Hindlimb muscle (tissue), 1 donor: ENCODE data around the gene CDC42EP2. TPM values are rescaled to one million over a fixed set of nuclear protein-coding genes. Genes with fewer than 3 reads are reported as not detected.

Experiments used
- DNase-seq: peaks from one replicate; pipeline ENCODE4 v3.0.0-alpha.2; 2013
- polyA plus RNA-seq: library from polyadenylated mRNA; unstranded; fragments of 120-200 nt; gene quantifications from one replicate; pipeline ENCODE4 v1.2.1, GENCODE V29; 2013; ENCODE audit not compliant: insufficient read length

Gene CDC42EP2
- polyA plus RNA-seq, 1 donor = 38.8 TPM

DNA sequence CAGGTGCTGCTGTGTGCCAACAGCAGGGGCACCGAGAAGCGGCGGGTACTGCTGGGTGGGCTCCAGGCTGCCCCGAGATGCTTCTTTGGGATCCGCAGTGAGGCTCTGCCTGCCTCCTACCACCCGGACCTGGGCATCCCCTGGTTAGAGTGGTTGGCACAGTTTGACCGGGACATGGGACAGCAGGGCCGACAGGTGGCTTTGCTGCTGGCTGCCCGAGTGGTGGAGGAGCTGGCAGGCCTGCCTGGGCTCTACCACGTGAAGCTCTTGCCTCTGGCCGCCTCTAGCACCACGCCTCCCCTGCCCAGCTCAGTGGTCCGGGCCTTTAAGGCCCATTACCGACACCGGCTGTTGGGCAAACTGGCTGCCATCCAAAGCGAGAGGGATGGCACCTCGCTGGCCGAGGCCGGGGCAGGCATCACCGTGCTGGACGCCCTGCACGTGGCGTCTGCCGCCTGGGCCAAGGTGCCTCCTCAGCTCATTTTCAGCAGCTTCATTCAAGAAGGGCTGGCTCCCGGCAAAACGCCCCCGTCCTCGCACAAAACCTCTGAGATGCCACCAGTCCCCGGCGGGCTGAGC lies 41.8 kb downstream of the CDC42EP2 start:
- DNase-seq = no peak

DNA sequence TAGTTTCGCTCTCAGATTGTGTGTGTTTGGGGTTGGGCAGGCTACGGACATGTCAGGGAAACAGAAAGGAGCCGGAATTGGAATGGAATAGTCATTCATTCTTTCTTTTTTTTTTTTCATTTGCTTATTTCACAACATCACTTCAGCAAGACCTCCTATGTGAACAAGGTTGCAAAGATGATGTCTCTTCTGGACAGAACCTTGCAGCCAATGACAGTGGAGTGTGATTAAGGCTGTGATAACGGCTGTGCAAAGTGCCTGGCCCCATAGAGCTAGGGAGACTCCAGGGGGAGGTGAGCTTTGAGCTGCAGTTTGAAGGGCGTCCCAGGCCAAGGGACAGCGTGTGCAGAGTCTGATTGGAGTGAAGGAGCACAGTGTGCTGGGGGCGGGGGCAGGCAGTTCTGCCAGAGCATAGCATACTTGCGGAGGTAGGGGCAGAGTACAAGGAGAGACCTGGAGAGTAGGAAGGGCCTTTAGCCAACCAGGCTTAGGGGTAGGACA lies 43.2 kb downstream of the CDC42EP2 start:
- DNase-seq = no peak

DNA sequence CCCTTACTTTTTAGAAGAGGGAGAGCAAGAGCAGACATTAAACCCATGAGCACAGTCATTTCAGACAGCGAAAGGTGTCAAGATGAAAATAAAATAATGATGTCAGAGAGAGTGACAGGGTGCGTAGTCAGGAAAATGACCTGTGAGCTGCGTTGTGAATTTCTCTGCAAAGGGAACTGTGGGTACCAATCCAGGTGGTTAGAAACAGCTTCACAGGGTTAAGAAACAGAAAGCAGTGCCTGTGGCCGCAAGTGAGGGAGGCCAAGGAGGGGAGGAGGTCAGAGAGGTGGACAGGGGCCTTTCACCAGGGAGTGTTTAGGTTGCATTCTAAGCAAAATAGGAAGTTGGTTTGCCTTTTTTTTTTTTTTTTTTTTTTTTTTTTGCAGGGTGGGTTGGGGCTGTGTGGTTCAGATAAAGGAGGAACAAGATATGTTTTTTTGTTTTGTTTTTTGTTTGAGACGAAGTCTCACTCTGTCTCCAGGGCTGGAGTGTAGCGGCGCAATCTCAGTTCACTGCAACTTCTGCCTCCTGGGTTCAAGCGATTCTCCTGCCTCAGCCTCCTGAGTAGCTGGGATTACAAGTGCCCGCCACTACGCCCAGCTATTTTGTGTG lies 47.8 kb downstream of the CDC42EP2 start:
- DNase-seq = no peak

DNA sequence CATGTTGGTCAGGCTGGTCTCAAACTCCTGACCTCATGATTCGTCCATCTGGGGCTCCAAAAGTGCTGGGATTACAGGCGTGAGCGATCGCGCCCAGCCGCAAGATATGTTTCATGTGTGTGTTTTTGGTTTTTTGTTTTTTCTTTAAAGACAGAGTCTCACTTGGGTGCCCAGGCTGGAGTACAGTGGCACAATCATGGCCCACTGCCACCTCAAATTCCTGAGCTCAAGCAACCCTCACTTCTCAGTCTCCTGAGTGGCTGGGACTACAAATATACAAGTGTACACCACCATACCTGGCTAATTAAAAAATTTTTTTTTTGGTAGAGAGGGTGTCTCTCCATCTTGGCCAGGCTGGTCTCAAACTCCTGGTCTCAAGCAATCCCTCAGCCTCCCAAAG lies 48.3 kb downstream of the CDC42EP2 start:
- DNase-seq = no peak

DNA sequence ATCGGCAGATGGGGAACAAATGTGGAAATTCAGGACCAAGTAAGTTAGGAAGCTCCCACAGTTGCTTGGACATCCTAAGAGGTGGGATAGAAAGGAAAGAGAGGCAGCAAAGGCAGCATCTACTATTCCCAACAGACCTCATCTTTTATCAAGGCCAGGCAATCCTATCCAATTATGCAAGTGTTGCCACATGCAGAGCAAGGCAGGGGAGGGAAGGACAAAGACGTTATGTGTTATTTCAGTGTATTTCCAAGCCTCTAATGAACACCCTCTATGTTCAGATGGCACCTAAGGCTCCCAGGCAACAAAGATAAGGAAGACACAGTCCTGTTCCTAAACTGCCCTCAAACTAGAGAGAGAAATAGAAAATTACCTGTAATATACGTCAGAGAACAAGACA lies 49.1 kb downstream of the CDC42EP2 start:
- DNase-seq = no peak

DNA sequence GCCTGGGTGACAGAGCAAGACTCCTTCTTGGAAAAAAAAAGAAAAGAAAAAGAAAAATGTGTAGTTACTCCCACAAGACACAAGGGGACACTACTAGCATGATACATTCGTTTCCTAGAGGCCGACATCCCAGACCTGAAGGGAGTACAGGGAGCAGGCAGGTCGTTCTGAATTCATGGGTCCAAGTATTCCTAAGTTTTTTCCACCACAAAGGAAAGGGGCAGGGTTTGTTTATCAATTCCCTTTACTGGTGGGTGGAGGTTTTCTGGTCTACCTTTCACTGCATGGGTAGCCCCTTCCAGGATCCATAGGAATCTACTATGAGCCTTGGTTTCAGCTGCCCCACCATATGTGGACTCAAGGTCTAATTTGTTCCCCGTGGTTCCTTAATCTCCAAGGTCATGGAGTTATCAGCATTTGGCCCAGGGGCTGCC lies 51.7 kb downstream of the CDC42EP2 start:
- peak; percentile 49 for DNase-seq

DNA sequence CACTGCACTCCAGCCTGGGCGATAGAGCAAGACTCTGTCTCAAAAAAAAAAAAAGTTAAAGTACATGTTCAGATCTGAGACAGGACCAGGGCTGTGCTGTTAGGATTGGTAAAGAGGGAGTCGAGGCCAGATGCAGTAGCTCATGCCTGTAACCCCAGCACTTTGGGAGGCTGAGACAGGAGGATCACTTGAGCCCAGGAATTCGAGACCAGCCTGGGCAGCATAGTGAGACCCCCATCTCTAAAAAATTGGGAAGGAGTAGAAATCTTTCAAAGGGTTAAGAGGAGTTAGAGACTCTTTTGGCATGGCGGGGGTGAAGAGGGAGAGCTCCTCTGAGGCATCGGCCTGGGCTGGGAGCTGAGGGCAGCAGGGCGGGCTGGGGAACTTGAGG lies 56.0 kb downstream of the CDC42EP2 start:
- DNase-seq = no peak

Other genes with a start within 250 kb of the CDC42EP2 start
- 11.7 TPM for gene CDCA5, start 230.8 kb upstream of the CDC42EP2 start, polyA plus RNA-seq
- 24.1 TPM for gene ZFPL1, start 230.6 kb upstream of the CDC42EP2 start, polyA plus RNA-seq
- 162 TPM for gene VPS51, start 218.7 kb upstream of the CDC42EP2 start, polyA plus RNA-seq
- gene TM7SF2, start 203.0 kb upstream of the CDC42EP2 start, polyA plus RNA-seq = 13.1 TPM
- gene ZNHIT2, start 197.2 kb upstream of the CDC42EP2 start, polyA plus RNA-seq = 4.4 TPM
- gene FAU, start 192.7 kb upstream of the CDC42EP2 start, polyA plus RNA-seq = 1,052 TPM
- gene MRPL49, start 192.5 kb upstream of the CDC42EP2 start, polyA plus RNA-seq = 23.5 TPM
- gene SYVN1, start 180.3 kb upstream of the CDC42EP2 start, polyA plus RNA-seq = 41.1 TPM
- not detected for gene SPDYC, start 144.6 kb upstream of the CDC42EP2 start, polyA plus RNA-seq
- 99.7 TPM for gene CAPN1, start 132.9 kb upstream of the CDC42EP2 start, polyA plus RNA-seq
- 36.5 TPM for gene POLA2, start 52.9 kb upstream of the CDC42EP2 start, polyA plus RNA-seq
- 48.6 TPM for gene DPF2, start 19.0 kb downstream of the CDC42EP2 start, polyA plus RNA-seq
- gene TIGD3, start 39.9 kb downstream of the CDC42EP2 start, polyA plus RNA-seq = 0.22 TPM
- 10.0 TPM for gene SLC25A45, start 67.8 kb downstream of the CDC42EP2 start, polyA plus RNA-seq
- 11.4 TPM for gene FRMD8, start 71.8 kb downstream of the CDC42EP2 start, polyA plus RNA-seq
- gene NEAT1, start 107.9 kb downstream of the CDC42EP2 start, polyA plus RNA-seq = 88.9 TPM
- 191 TPM for gene MALAT1, start 184.2 kb downstream of the CDC42EP2 start, polyA plus RNA-seq
- 54.1 TPM for gene SCYL1, start 210.2 kb downstream of the CDC42EP2 start, polyA plus RNA-seq
- gene LTBP3, start 243.5 kb downstream of the CDC42EP2 start, polyA plus RNA-seq = 126 TPM